ENCODE results near the gene TRIM34.
"Not testable (repeated sequence)": the region's sequence is repeated elsewhere in the genome, so short reads cannot be mapped to it uniquely, and the experiment has no call there.

Gene TRIM34

GRCh38 chr11:5656956-5657355 is 32.2 kb downstream of the TRIM34 start:
- H3K9me3 ChIP-seq (ENCODE audit: control insufficient read depth in 2 of 2, low read length in 2 of 2); H3K36me3 ChIP-seq (ENCODE audit: control insufficient read depth in 2 of 2, insufficient read depth in 2 of 2, low read length in 2 of 2); H3K9ac ChIP-seq (ENCODE audit: low read length in 2 of 2); H3K27ac ChIP-seq (ENCODE audit: low read length); H3K27me3 ChIP-seq (ENCODE audit: control insufficient read depth in 1 of 2, insufficient read depth in 2 of 2, low read length in 2 of 2); H3K4me3 ChIP-seq (ENCODE audit: low read length in 2 of 2); H3K4me1 ChIP-seq (ENCODE audit: control insufficient read depth, insufficient read depth, low read length): not testable (repeated sequence)

- Histone ChIP-seq H3K36me3 (ENCODE audit: control insufficient read depth in 2 of 2, insufficient read depth in 2 of 2, low read length in 2 of 2) (no peaks in the 10 kb centered on the region), H3K9ac (ENCODE audit: low read length in 2 of 2) (no peak overlapping the region), H3K9me3 (ENCODE audit: control insufficient read depth in 2 of 2, low read length in 2 of 2) (no peaks in the 10 kb centered on the region), H3K27me3 (ENCODE audit: control insufficient read depth in 1 of 2, insufficient read depth in 2 of 2, low read length in 2 of 2) (no peaks in the 10 kb centered on the region), H3K4me3 (ENCODE audit: low read length in 2 of 2) (no peak overlapping the region), H3K4me1 (ENCODE audit: control insufficient read depth, insufficient read depth, low read length) (no peaks in the 10 kb centered on the region), H3K27ac (ENCODE audit: low read length) (no peak overlapping the region)
Measured at GRCh38 chr11:5658318-5658717, 33.5 kb downstream of the TRIM34 start.

GRCh38 chr11:5663511-5663910 is 38.7 kb downstream of the TRIM34 start:
- H3K9me3 ChIP-seq (ENCODE audit: control insufficient read depth in 2 of 2, low read length in 2 of 2) = no peaks in the 10 kb centered on the region
- no peaks in the 10 kb centered on the region for H3K27me3 ChIP-seq (ENCODE audit: control insufficient read depth in 1 of 2, insufficient read depth in 2 of 2, low read length in 2 of 2)
- no peak overlapping the region for H3K27ac ChIP-seq (ENCODE audit: low read length)
- H3K4me3 ChIP-seq (ENCODE audit: low read length in 2 of 2) = no peak overlapping the region
- no peaks in the 10 kb centered on the region for H3K4me1 ChIP-seq (ENCODE audit: control insufficient read depth, insufficient read depth, low read length)
- no peak overlapping the region for H3K9ac ChIP-seq (ENCODE audit: low read length in 2 of 2)
- H3K36me3 ChIP-seq (ENCODE audit: control insufficient read depth in 2 of 2, insufficient read depth in 2 of 2, low read length in 2 of 2) = peaks cover 7 to 8% of the 10 kb centered on the region in 2 donors

GRCh38 chr11:5665051-5665570 is 40.3 kb downstream of the TRIM34 start:
- H3K4me1 ChIP-seq (ENCODE audit: control insufficient read depth, insufficient read depth, low read length) = no peaks in the 10 kb centered on the region
- H3K27ac ChIP-seq (ENCODE audit: low read length) = no peak overlapping the region
- no peaks in the 10 kb centered on the region for H3K9me3 ChIP-seq (ENCODE audit: control insufficient read depth in 2 of 2, low read length in 2 of 2)
- peaks cover 7 to 15% of the 10 kb centered on the region in 2 donors for H3K36me3 ChIP-seq (ENCODE audit: control insufficient read depth in 2 of 2, insufficient read depth in 2 of 2, low read length in 2 of 2)
- no peaks in the 10 kb centered on the region for H3K27me3 ChIP-seq (ENCODE audit: control insufficient read depth in 1 of 2, insufficient read depth in 2 of 2, low read length in 2 of 2)
- H3K9ac ChIP-seq (ENCODE audit: low read length in 2 of 2) = no peak overlapping the region
- no peak overlapping the region for H3K4me3 ChIP-seq (ENCODE audit: low read length in 2 of 2)

- Histone ChIP-seq H3K4me3 (ENCODE audit: low read length in 2 of 2) (no peak overlapping the region), H3K27me3 (ENCODE audit: control insufficient read depth in 1 of 2, insufficient read depth in 2 of 2, low read length in 2 of 2) (no peaks in the 10 kb centered on the region), H3K9me3 (ENCODE audit: control insufficient read depth in 2 of 2, low read length in 2 of 2) (no peaks in the 10 kb centered on the region), H3K36me3 (ENCODE audit: control insufficient read depth in 2 of 2, insufficient read depth in 2 of 2, low read length in 2 of 2) (peaks cover 7 to 15% of the 10 kb centered on the region in 2 donors), H3K4me1 (ENCODE audit: control insufficient read depth, insufficient read depth, low read length) (no peaks in the 10 kb centered on the region), H3K27ac (ENCODE audit: low read length) (no peak overlapping the region), H3K9ac (ENCODE audit: low read length in 2 of 2) (no peak overlapping the region)
Measured at GRCh38 chr11:5665746-5666401, 41.1 kb downstream of the TRIM34 start.

- no peaks in the 10 kb centered on the region for H3K27me3 ChIP-seq (ENCODE audit: control insufficient read depth in 1 of 2, insufficient read depth in 2 of 2, low read length in 2 of 2)
- no peaks in the 10 kb centered on the region for H3K9me3 ChIP-seq (ENCODE audit: control insufficient read depth in 2 of 2, low read length in 2 of 2)
- H3K4me3 ChIP-seq (ENCODE audit: low read length in 2 of 2) = no peak overlapping the region
- H3K36me3 ChIP-seq (ENCODE audit: control insufficient read depth in 2 of 2, insufficient read depth in 2 of 2, low read length in 2 of 2) = peaks cover 7 to 15% of the 10 kb centered on the region in 2 donors
- no peak overlapping the region for H3K9ac ChIP-seq (ENCODE audit: low read length in 2 of 2)
- no peak overlapping the region for H3K27ac ChIP-seq (ENCODE audit: low read length)
- no peaks in the 10 kb centered on the region for H3K4me1 ChIP-seq (ENCODE audit: control insufficient read depth, insufficient read depth, low read length)
Measured at GRCh38 chr11:5666402-5666793, 41.6 kb downstream of the TRIM34 start.

GRCh38 chr11:5671831-5672230 is 47.0 kb downstream of the TRIM34 start:
- H3K4me1 ChIP-seq (ENCODE audit: control insufficient read depth, insufficient read depth, low read length) = no peaks in the 10 kb centered on the region
- H3K9me3 ChIP-seq (ENCODE audit: control insufficient read depth in 2 of 2, low read length in 2 of 2) = no peaks in the 10 kb centered on the region
- H3K4me3 ChIP-seq (ENCODE audit: low read length in 2 of 2) = no peak overlapping the region
- no peak overlapping the region for H3K9ac ChIP-seq (ENCODE audit: low read length in 2 of 2)
- H3K27ac ChIP-seq (ENCODE audit: low read length) = no peak overlapping the region
- peaks cover 3 to 12% of the 10 kb centered on the region in 2 donors for H3K36me3 ChIP-seq (ENCODE audit: control insufficient read depth in 2 of 2, insufficient read depth in 2 of 2, low read length in 2 of 2)
- H3K27me3 ChIP-seq (ENCODE audit: control insufficient read depth in 1 of 2, insufficient read depth in 2 of 2, low read length in 2 of 2) = no peaks in the 10 kb centered on the region

- peaks cover 11 to 25% of the 10 kb centered on the region in 2 donors for H3K36me3 ChIP-seq (ENCODE audit: control insufficient read depth in 2 of 2, insufficient read depth in 2 of 2, low read length in 2 of 2)
- H3K9ac ChIP-seq (ENCODE audit: low read length in 2 of 2) = no peak overlapping the region
- H3K27ac ChIP-seq (ENCODE audit: low read length) = no peak overlapping the region
- no peak overlapping the region for H3K4me3 ChIP-seq (ENCODE audit: low read length in 2 of 2)
- H3K4me1 ChIP-seq (ENCODE audit: control insufficient read depth, insufficient read depth, low read length) = no peaks in the 10 kb centered on the region
- no peaks in the 10 kb centered on the region for H3K27me3 ChIP-seq (ENCODE audit: control insufficient read depth in 1 of 2, insufficient read depth in 2 of 2, low read length in 2 of 2)
- H3K9me3 ChIP-seq (ENCODE audit: control insufficient read depth in 2 of 2, low read length in 2 of 2) = no peaks in the 10 kb centered on the region
Measured at GRCh38 chr11:5674391-5674790, 49.6 kb downstream of the TRIM34 start.

GRCh38 chr11:5679811-5680210 is 55.0 kb downstream of the TRIM34 start:
- H3K9me3 ChIP-seq (ENCODE audit: control insufficient read depth in 2 of 2, low read length in 2 of 2) = no peaks in the 10 kb centered on the region
- H3K27ac ChIP-seq (ENCODE audit: low read length) = no peak overlapping the region
- H3K36me3 ChIP-seq (ENCODE audit: control insufficient read depth in 2 of 2, insufficient read depth in 2 of 2, low read length in 2 of 2) = peaks cover 16 to 18% of the 10 kb centered on the region in 2 donors
- no peak overlapping the region for H3K4me3 ChIP-seq (ENCODE audit: low read length in 2 of 2)
- H3K9ac ChIP-seq (ENCODE audit: low read length in 2 of 2) = no peak overlapping the region
- no peaks in the 10 kb centered on the region for H3K27me3 ChIP-seq (ENCODE audit: control insufficient read depth in 1 of 2, insufficient read depth in 2 of 2, low read length in 2 of 2)
- peaks cover 6% of the 10 kb centered on the region for H3K4me1 ChIP-seq (ENCODE audit: control insufficient read depth, insufficient read depth, low read length)

- peaks cover 16 to 17% of the 10 kb centered on the region in 2 donors for H3K36me3 ChIP-seq (ENCODE audit: control insufficient read depth in 2 of 2, insufficient read depth in 2 of 2, low read length in 2 of 2)
- H3K4me3 ChIP-seq (ENCODE audit: low read length in 2 of 2); H3K4me1 ChIP-seq (ENCODE audit: control insufficient read depth, insufficient read depth, low read length); H3K27me3 ChIP-seq (ENCODE audit: control insufficient read depth in 1 of 2, insufficient read depth in 2 of 2, low read length in 2 of 2); H3K27ac ChIP-seq (ENCODE audit: low read length); H3K9me3 ChIP-seq (ENCODE audit: control insufficient read depth in 2 of 2, low read length in 2 of 2); H3K9ac ChIP-seq (ENCODE audit: low read length in 2 of 2): not testable (repeated sequence)
Measured at GRCh38 chr11:5682890-5683441, 58.2 kb downstream of the TRIM34 start.

GRCh38 chr11:5683620-5684019 is 58.8 kb downstream of the TRIM34 start:
- Histone ChIP-seq H3K36me3 (ENCODE audit: control insufficient read depth in 2 of 2, insufficient read depth in 2 of 2, low read length in 2 of 2) (peaks cover 11% of the 10 kb centered on the region in 2 donors), H3K4me3 (ENCODE audit: low read length in 2 of 2) (peak overlapping the region in 1 of 2 donors; percentile 81)
- H3K27me3 ChIP-seq (ENCODE audit: control insufficient read depth in 1 of 2, insufficient read depth in 2 of 2, low read length in 2 of 2); H3K9ac ChIP-seq (ENCODE audit: low read length in 2 of 2); H3K27ac ChIP-seq (ENCODE audit: low read length); H3K9me3 ChIP-seq (ENCODE audit: control insufficient read depth in 2 of 2, low read length in 2 of 2); H3K4me1 ChIP-seq (ENCODE audit: control insufficient read depth, insufficient read depth, low read length): not testable (repeated sequence)
